Stomach (tissue), 9 donors: Measurements from ENCODE around the gene TMPRSS12. TPM values are rescaled to one million over a fixed set of nuclear protein-coding genes. Genes with fewer than 3 reads are reported as not detected.
"Not testable (repeated sequence)": the region's sequence is repeated elsewhere in the genome, so short reads cannot be mapped to it uniquely, and the experiment has no call there.

ENCODE experiments used
- DNase-seq, 2 donors: peaks; one replicate each; pipeline versions ENCODE4 v3.0.0 to v3.0.0-alpha.2; 2013 to 2019
- H3K27ac ChIP-seq, 5 donors: fragments of 200-600 bp in 4 of 5; sonication (generic) in 4 of 5; one replicate each; pipeline ENCODE4 v1.5.1; 2013 to 2019; ENCODE audit warnings: mild to moderate bottlenecking in 1 of 5, moderate library complexity in 1 of 5
- H3K27me3 ChIP-seq, 3 donors: fragments of 200-600 bp; sonication (generic); one replicate each; pipeline ENCODE4 v1.5.1; 2017 to 2019; ENCODE audit warnings: mixed run types in 1 of 3
- H3K36me3 ChIP-seq, 4 donors: fragments of 200-600 bp; sonication (generic); 1 replicate in 3 of 4; 2 replicates in 1 of 4; pipeline ENCODE4 v1.5.1; 2016 to 2019
- H3K4me1 ChIP-seq, 4 donors: fragments of 200-600 bp; sonication (generic); one replicate each; pipeline ENCODE4 v1.5.1; 2016 to 2019
- H3K4me3 ChIP-seq, 4 donors: fragments of 200-600 bp; sonication (generic) in 3 of 4; one replicate each; pipeline ENCODE4 v1.5.1; 2016 to 2019; ENCODE audit warnings: mild to moderate bottlenecking in 1 of 4
- H3K9me3 ChIP-seq, 4 donors: fragments of 200-600 bp; sonication (generic); one replicate each; pipeline ENCODE4 v1.5.1; 2016 to 2019
- EP300 ChIP-seq: sonication (generic); formaldehyde crosslinking; IDR thresholded peaks from one replicate; pipeline ENCODE4 v1.6.1; 2017; ENCODE audit warnings: antibody characterized with exemption
- POLR2A ChIP-seq, 4 donors: fragments of 450-650 bp; IDR thresholded peaks; one replicate each; pipeline ENCODE4 v1.6.1; 2016; ENCODE audit warnings: antibody characterized with exemption in 4 of 4, control low read depth in 2 of 4, mild to moderate bottlenecking in 1 of 4, moderate library complexity in 1 of 4
- POLR2AphosphoS5 ChIP-seq, 3 donors: sonication (generic); formaldehyde crosslinking; IDR thresholded peaks; one replicate each; pipeline ENCODE4 v1.6.1; 2016; ENCODE audit warnings: antibody characterized with exemption in 3 of 3
- WGBS, 5 donors: extraction: QIAGEN DNeasy Blood & Tissue Kit in 3 of 5; methylation state at CpG; one replicate each; pipeline versions ENCODE4 v1.1.5 to v1.1.7; 2013 to 2018; 5-methylcytosine and 5-hydroxymethylcytosine counted together
- intact Hi-C: fragments of 100-400 bp; cut with DNase I; formaldehyde crosslinking; loops from one replicate; pipeline ENCODE4 v1.15.1; 2023; ENCODE audit warnings: low total_unique reads
- polyA plus RNA-seq, 3 donors: library from polyadenylated mRNA; stranded (reverse); fragments of 200-250 nt; gene quantifications; one replicate each; pipeline ENCODE4 v1.2.3, GENCODE V29; 2013
- total RNA-seq, 5 donors: library from RNA; depleted of rRNA; stranded (reverse); fragments of >200 nt; gene quantifications; one replicate each; pipeline versions ENCODE4 v1.1.0 to v1.2.3, GENCODE V29; 2014 to 2016
- TF ChIP-seq, protein P1 (sequence below), 7 experiments: fragments of 450-650 bp in 4 of 7; fragments of 200-600 bp in 3 of 7; sonication (generic) in 3 of 7; IDR thresholded peaks; one replicate each; pipeline ENCODE4 v1.5.1; 2016 to 2019; ENCODE audit warnings: antibody characterized with exemption in 7 of 7, control low read depth in 2 of 7, mild to moderate bottlenecking in 1 of 7
- donor health status: healthy with polysubstance abuse.
- donor health status: Bipolar disorder and iron deficiency.
- donor health status: healthy.

TMPRSS12 gene
- total and polyA plus RNA-seq, 8 donors: not detected

DNA sequence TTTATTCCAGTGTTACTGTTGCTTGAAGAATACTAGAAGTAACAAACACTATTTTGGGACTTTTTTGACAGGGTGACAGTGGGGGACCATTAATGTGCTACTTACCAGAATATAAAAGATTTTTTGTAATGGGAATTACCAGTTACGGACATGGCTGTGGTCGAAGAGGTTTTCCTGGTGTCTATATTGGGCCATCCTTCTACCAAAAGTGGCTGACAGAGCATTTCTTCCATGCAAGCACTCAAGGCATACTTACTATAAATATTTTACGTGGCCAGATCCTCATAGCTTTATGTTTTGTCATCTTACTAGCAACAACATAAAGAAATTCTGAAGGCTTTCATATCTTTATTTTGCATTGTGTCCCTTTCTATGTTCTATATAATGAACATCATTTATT lies 44.5 kb downstream of the TMPRSS12 start:
- no peak for DNase-seq
- Histone ChIP-seq H3K4me3 (no peak overlapping the region), H3K36me3 (no peaks in the 10 kb centered on the region), H3K27ac (no peak overlapping the region), H3K4me1 (no peaks in the 10 kb centered on the region), H3K27me3 (no peaks in the 10 kb centered on the region), H3K9me3 (peaks cover 6 to 9% (median 7%) of the 10 kb centered on the region in 4 donors)
- 83 to 92% (median 88%) methylated on average over 3 of the region's 3 CpGs for WGBS, 5 donors
- intact Hi-C loops: no loop called here
- TF ChIP-seq POLR2AphosphoS5 (IDR thresholded peaks at IDR 0.05) (no peak), EP300 (no peak), POLR2A (IDR thresholded peaks at IDR 0.05) (no peak)
- TF ChIP-seq, protein P1, sequence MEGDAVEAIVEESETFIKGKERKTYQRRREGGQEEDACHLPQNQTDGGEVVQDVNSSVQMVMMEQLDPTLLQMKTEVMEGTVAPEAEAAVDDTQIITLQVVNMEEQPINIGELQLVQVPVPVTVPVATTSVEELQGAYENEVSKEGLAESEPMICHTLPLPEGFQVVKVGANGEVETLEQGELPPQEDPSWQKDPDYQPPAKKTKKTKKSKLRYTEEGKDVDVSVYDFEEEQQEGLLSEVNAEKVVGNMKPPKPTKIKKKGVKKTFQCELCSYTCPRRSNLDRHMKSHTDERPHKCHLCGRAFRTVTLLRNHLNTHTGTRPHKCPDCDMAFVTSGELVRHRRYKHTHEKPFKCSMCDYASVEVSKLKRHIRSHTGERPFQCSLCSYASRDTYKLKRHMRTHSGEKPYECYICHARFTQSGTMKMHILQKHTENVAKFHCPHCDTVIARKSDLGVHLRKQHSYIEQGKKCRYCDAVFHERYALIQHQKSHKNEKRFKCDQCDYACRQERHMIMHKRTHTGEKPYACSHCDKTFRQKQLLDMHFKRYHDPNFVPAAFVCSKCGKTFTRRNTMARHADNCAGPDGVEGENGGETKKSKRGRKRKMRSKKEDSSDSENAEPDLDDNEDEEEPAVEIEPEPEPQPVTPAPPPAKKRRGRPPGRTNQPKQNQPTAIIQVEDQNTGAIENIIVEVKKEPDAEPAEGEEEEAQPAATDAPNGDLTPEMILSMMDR (IDR thresholded peaks at IDR 0.05): no peak

DNA sequence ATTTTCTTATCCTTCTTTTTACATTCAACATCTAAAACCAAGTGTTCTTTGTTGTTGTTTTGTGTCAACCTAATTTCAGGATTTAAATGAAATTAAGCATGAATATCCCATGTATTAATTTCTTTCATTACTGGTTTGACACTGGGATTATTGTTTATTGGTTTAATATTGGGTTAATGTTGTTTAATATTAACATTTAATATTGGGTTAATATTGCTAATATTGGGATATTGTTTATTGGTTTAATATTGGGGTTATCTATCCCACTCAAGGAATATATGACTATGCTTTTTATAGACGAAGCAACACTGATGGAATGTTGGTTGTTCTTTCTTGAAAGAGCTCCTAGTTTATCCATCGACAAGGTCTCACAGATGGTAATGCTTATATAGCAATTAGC lies 45.9 kb downstream of the TMPRSS12 start:
- no peak for DNase-seq
- H3K27me3 ChIP-seq: no peaks in the 10 kb centered on the region
- H3K27ac ChIP-seq: no peak overlapping the region
- H3K4me3 ChIP-seq: no peak overlapping the region
- H3K9me3 ChIP-seq: no peaks in the 10 kb centered on the region
- H3K4me1 ChIP-seq: no peaks in the 10 kb centered on the region
- 84 to 89% (median 87%) methylated on average over 2 of the region's 2 CpGs for WGBS, 5 donors
- intact Hi-C loops: no loop called here
- no peaks in the 10 kb centered on the region for H3K36me3 ChIP-seq
- TF ChIP-seq, protein P1 (IDR thresholded peaks at IDR 0.05): no peak
- TF ChIP-seq POLR2A (IDR thresholded peaks at IDR 0.05) (no peak), EP300 (no peak)

DNA sequence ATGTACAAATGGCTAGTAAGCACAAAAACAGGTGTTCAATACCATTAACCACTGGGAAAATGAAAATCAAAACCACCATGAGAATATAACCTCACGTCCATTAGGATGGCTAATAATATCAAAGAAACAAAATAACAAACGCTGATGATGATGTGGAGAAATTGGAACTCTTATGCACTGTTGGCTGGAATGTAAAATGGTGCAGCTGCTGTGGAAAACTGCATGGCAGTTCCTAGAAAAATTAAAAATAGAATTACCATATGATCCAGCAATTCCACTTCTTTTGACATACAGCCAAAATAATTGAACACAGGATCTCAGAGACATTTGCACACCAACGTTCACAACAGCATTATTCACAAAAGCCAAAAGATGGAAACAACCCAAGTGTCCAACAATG lies 51.5 kb downstream of the TMPRSS12 start:
- Histone ChIP-seq H3K27me3 (no peaks in the 10 kb centered on the region), H3K27ac (no peak overlapping the region), H3K4me3 (no peak overlapping the region), H3K4me1 (no peaks in the 10 kb centered on the region), H3K9me3 (peaks cover 0 to 3% (median 0%) of the 10 kb centered on the region in 4 donors), H3K36me3 (no peaks in the 10 kb centered on the region)
- DNase-seq: peak in 1 of 2 donors; percentile 6
- TF ChIP-seq EP300: no peak
- no peak for TF ChIP-seq POLR2A (IDR thresholded peaks at IDR 0.05)
- TF ChIP-seq, protein P1 (IDR thresholded peaks at IDR 0.05): no peak
- no peak for TF ChIP-seq POLR2AphosphoS5 (IDR thresholded peaks at IDR 0.05)
- intact Hi-C loops: no loop called here
- 52 to 65% (median 62%) methylated on average over 3 of the region's 3 CpGs for WGBS, 5 donors

DNA sequence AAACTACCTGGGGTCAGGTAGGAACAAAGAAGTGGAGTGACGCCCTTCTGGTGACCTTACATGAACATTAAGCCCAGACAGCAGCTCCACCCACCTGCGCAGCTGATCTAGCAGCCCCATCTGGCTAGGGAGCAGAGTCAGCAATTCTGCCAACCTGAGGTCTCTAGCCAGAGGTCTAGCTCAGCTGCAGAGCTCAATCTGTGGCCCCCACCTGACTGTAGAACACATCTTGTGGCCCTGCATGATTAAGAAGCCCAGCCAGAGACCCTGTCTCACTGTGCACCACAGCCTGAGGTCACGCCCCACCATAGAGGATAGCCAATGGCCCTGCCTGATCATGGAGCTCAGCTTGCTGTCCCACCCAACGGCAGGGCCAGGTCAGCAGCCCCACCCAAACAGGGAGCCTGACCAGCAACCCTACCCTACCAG lies 59.0 kb downstream of the TMPRSS12 start:
- Histone ChIP-seq H3K4me1 (no peaks in the 10 kb centered on the region), H3K4me3 (no peak overlapping the region), H3K36me3 (no peaks in the 10 kb centered on the region), H3K27ac (no peak overlapping the region), H3K27me3 (no peaks in the 10 kb centered on the region), H3K9me3 (peaks cover 0 to 3% (median 0%) of the 10 kb centered on the region in 4 donors)
- peak in 1 of 2 donors; percentile 25 for DNase-seq
- intact Hi-C loops: no loop called here
- TF ChIP-seq, protein P1 (IDR thresholded peaks at IDR 0.05): no peak
- TF ChIP-seq POLR2A (IDR thresholded peaks at IDR 0.05): no peak
- no peak for TF ChIP-seq POLR2AphosphoS5 (IDR thresholded peaks at IDR 0.05)
- no peak for TF ChIP-seq EP300
- WGBS, 5 donors: 73 to 90% (median 79%) methylated on average over 2 to 4 of the region's 4 CpGs

DNA sequence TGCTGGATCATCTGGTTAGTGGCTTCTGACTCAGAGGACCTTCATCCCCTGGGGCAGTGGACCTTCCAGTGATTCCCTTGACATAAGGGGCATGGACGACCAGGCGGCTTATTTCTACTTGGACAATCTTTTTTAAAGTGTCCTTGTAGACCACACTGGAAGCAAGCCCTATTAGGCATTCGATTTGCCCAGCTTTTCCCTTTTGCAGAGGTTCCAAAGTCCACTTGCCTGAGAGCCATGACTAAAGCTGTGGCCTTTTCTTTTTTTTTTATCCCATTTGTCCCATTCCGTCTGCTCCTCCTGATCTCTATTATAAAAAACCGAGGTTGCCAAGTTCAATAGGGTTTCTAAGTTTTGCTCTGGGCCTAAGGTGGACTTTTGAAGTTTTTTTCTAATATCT lies 65.8 kb downstream of the TMPRSS12 start:
- H3K4me3 ChIP-seq, H3K27me3 ChIP-seq, H3K4me1 ChIP-seq, intact Hi-C loops, DNase-seq, H3K36me3 ChIP-seq, H3K27ac ChIP-seq: not testable (repeated sequence)
- 49 to 68% (median 55%) methylated on average over 5 of the region's 5 CpGs for WGBS, 5 donors
- peaks cover 8 to 24% (median 18%) of the 10 kb centered on the region in 4 donors for H3K9me3 ChIP-seq

DNA sequence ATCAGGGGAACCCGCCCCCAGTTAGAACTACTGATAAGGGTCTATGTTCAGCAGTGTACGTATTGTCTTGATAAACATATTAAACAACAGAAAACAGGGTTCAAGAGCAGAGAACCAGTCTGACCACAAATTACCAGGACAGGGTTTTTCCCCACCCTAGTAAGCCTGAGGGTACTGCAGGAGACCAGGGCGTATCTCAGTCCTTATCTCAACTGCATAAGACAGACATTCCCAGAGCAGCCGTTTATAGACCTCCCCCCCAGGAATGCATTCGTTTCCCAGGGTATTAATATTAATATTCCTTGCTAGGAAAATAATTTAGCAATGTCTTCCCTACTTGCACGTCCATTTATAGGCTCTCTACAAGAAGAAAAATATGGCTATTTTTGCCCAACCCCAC lies 69.6 kb downstream of the TMPRSS12 start:
- H3K27me3 ChIP-seq, intact Hi-C loops, DNase-seq, H3K4me3 ChIP-seq, H3K4me1 ChIP-seq, H3K36me3 ChIP-seq, H3K27ac ChIP-seq: not testable (repeated sequence)
- WGBS, 5 donors: 72 to 83% (median 80%) methylated on average over 6 of the region's 6 CpGs
- H3K9me3 ChIP-seq: peaks cover 8 to 51% (median 42%) of the 10 kb centered on the region in 4 donors
